Neural cell (in vitro differentiated cells): ENCODE measurements around the gene MKRN2.

Experiments
- EP300 ChIP-seq: fragments of 450-650 bp; conservative IDR thresholded peaks from 2 replicates; pipeline ENCODE4 v1.6.1; 2014; ENCODE audit warnings: antibody characterized with exemption, mild to moderate bottlenecking, moderate library complexity; ENCODE audit not compliant: poor library complexity, severe bottlenecking
- EZH2 ChIP-seq: fragments of 200-600, 300-800 bp; shearing (Covaris generic), sonication (generic); IDR thresholded peaks from 2 replicates; pipeline ENCODE4 v1.6.1; 2014; ENCODE audit warnings: antibody characterized with exemption, low read length, borderline replicate concordance, mild to moderate bottlenecking; ENCODE audit not compliant: insufficient read depth, poor library complexity, severe bottlenecking
- MXI1 ChIP-seq: fragments of 450-650 bp; conservative IDR thresholded peaks from 2 replicates; pipeline ENCODE4 v1.6.1; 2014; ENCODE audit warnings: antibody characterized with exemption, mild to moderate bottlenecking; ENCODE audit not compliant: poor library complexity, severe bottlenecking
- POLR2AphosphoS5 ChIP-seq: IDR thresholded peaks from 2 replicates; pipeline ENCODE4 v1.6.1; 2012
- RAD21 ChIP-seq: fragments of 450-650 bp; conservative IDR thresholded peaks from 2 replicates; pipeline ENCODE4 v1.6.1; 2014; ENCODE audit warnings: antibody characterized with exemption, mild to moderate bottlenecking, moderate library complexity
- SMC3 ChIP-seq: fragments of 450-650 bp; conservative IDR thresholded peaks from 2 replicates; pipeline ENCODE4 v1.6.1; 2014; ENCODE audit warnings: antibody characterized with exemption, mild to moderate bottlenecking, moderate library complexity; ENCODE audit not compliant: poor library complexity
- TAF1 ChIP-seq: IDR thresholded peaks from 2 replicates; pipeline ENCODE4 v1.6.1; 2012; ENCODE audit warnings: low read depth
- TF ChIP-seq, protein P1 (sequence below): fragments of 450-650 bp; IDR thresholded peaks from 2 replicates; pipeline ENCODE4 v1.5.1; 2014; ENCODE audit warnings: antibody characterized with exemption, mild to moderate bottlenecking, moderate library complexity; ENCODE audit not compliant: poor library complexity, severe bottlenecking
- TF ChIP-seq, protein P2 (sequence below): IDR thresholded peaks from 2 replicates; pipeline ENCODE4 v1.6.1; 2012; ENCODE audit warnings: borderline replicate concordance

GRCh38 chr3:12593473-12593872 lies 36.6 kb downstream of the MKRN2 start:
- TF ChIP-seq, protein P1, sequence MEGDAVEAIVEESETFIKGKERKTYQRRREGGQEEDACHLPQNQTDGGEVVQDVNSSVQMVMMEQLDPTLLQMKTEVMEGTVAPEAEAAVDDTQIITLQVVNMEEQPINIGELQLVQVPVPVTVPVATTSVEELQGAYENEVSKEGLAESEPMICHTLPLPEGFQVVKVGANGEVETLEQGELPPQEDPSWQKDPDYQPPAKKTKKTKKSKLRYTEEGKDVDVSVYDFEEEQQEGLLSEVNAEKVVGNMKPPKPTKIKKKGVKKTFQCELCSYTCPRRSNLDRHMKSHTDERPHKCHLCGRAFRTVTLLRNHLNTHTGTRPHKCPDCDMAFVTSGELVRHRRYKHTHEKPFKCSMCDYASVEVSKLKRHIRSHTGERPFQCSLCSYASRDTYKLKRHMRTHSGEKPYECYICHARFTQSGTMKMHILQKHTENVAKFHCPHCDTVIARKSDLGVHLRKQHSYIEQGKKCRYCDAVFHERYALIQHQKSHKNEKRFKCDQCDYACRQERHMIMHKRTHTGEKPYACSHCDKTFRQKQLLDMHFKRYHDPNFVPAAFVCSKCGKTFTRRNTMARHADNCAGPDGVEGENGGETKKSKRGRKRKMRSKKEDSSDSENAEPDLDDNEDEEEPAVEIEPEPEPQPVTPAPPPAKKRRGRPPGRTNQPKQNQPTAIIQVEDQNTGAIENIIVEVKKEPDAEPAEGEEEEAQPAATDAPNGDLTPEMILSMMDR, result no peak
- TF ChIP-seq EP300, result no peak
- no peak for TF ChIP-seq MXI1
- no peak for TF ChIP-seq POLR2AphosphoS5
- TF ChIP-seq EZH2, result no peak
- no peak for TF ChIP-seq TAF1
- TF ChIP-seq SMC3, result no peak
- TF ChIP-seq RAD21, result no peak
- TF ChIP-seq, protein P2, sequence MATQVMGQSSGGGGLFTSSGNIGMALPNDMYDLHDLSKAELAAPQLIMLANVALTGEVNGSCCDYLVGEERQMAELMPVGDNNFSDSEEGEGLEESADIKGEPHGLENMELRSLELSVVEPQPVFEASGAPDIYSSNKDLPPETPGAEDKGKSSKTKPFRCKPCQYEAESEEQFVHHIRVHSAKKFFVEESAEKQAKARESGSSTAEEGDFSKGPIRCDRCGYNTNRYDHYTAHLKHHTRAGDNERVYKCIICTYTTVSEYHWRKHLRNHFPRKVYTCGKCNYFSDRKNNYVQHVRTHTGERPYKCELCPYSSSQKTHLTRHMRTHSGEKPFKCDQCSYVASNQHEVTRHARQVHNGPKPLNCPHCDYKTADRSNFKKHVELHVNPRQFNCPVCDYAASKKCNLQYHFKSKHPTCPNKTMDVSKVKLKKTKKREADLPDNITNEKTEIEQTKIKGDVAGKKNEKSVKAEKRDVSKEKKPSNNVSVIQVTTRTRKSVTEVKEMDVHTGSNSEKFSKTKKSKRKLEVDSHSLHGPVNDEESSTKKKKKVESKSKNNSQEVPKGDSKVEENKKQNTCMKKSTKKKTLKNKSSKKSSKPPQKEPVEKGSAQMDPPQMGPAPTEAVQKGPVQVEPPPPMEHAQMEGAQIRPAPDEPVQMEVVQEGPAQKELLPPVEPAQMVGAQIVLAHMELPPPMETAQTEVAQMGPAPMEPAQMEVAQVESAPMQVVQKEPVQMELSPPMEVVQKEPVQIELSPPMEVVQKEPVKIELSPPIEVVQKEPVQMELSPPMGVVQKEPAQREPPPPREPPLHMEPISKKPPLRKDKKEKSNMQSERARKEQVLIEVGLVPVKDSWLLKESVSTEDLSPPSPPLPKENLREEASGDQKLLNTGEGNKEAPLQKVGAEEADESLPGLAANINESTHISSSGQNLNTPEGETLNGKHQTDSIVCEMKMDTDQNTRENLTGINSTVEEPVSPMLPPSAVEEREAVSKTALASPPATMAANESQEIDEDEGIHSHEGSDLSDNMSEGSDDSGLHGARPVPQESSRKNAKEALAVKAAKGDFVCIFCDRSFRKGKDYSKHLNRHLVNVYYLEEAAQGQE, result no peak
